ENCODE data around the gene ZCCHC24. TPM values are rescaled to one million over a fixed set of nuclear protein-coding genes. Genes with fewer than 3 reads are reported as not detected.

Gene ZCCHC24
- total and polyA plus RNA-seq, 2 donors from 2014 or later, result 8.4 to 21.3 TPM

DNA sequence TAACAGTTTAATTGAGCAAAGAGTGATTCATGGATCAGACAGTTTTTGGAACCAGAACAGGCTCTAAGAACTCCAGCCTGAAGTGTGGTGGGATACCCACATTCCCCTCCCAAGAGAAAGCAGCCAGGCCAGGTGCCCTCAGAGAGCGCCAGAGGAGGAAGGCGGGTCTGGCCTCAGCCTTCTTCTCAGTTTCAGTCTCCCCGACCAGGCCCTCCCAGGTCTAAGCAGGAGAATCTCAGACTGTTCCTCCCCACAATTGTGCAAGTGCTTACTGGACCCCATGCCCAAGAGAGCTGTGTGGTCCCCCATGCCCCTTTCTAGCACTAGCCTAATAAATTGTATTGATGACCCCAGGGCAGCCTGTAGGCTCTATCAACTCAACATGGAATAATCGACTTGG, 72.6 kb downstream of the ZCCHC24 start:
- Histone ChIP-seq H3K36me3 (ENCODE audit: control insufficient read depth in 2 of 3, insufficient read depth in 3 of 3, low read length in 3 of 3) (no peaks in the 10 kb centered on the region), H3K27ac (ENCODE audit: low read depth in 2 of 2, low read length in 2 of 2) (no peak overlapping the region), H3K9me3 (ENCODE audit: control insufficient read depth in 2 of 3, insufficient read depth in 1 of 3, low read length in 3 of 3) (peaks cover 0 to 2% (median 0%) of the 10 kb centered on the region in 3 donors), H3K4me1 (ENCODE audit: control insufficient read depth in 2 of 3, insufficient read depth in 2 of 3, low read depth in 1 of 3, low read length in 3 of 3) (peaks cover 0 to 3% (median 0%) of the 10 kb centered on the region in 3 donors), H3K27me3 (ENCODE audit: control insufficient read depth, insufficient read depth, low read length) (no peaks in the 10 kb centered on the region), H3K9ac (ENCODE audit: low read length in 3 of 3) (no peak overlapping the region), H3K4me3 (ENCODE audit: low read length in 3 of 3) (no peak overlapping the region)
- TF ChIP-seq, protein P1, sequence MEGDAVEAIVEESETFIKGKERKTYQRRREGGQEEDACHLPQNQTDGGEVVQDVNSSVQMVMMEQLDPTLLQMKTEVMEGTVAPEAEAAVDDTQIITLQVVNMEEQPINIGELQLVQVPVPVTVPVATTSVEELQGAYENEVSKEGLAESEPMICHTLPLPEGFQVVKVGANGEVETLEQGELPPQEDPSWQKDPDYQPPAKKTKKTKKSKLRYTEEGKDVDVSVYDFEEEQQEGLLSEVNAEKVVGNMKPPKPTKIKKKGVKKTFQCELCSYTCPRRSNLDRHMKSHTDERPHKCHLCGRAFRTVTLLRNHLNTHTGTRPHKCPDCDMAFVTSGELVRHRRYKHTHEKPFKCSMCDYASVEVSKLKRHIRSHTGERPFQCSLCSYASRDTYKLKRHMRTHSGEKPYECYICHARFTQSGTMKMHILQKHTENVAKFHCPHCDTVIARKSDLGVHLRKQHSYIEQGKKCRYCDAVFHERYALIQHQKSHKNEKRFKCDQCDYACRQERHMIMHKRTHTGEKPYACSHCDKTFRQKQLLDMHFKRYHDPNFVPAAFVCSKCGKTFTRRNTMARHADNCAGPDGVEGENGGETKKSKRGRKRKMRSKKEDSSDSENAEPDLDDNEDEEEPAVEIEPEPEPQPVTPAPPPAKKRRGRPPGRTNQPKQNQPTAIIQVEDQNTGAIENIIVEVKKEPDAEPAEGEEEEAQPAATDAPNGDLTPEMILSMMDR (IDR thresholded peaks at IDR 0.05; ENCODE audit: borderline replicate concordance, extremely low read depth, insufficient read depth), result no peak
- intact Hi-C loops (cut with DNase I), result loop anchor here (10.0 kb wide), 1 partner anchor 122 kb away; no protein-coding TSS in a partner anchor
- DNase-seq, result no peak
- FAIRE-seq, result no peak

DNA sequence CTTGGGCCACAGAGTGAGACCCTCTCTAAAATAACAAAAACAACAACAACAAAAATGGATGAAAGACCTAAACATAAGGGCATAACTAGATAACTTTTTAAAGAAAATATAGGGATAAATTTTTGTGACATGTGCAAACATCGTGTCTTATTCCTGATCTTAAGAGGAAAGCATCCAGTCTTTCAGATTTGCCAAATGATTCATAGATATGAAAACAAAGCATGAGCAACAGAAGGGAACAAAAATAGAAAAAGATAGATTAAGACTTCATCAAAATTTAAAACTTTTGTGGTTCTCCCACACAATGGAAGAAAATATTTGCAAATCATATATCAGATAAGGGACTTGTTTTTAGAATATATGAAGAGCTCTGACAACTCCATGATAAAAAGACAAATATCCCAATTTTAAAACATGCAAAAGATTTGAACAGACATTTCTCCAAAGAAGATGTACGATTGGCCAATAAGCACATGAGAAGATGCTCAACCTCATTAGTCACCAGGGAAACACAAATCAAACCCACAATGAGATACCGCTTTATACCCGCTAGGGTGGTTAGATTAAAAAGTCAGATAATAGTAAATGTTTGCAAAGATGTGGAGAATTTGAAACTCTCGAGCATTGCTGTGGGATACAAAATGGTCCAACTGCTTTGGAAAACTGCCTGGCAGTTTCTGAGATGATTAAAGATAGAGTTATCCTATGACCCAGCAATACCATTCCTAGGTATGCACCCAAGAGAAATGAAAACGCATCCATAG, 77.8 kb downstream of the ZCCHC24 start:
- H3K36me3 ChIP-seq (ENCODE audit: control insufficient read depth in 2 of 3, insufficient read depth in 3 of 3, low read length in 3 of 3), result no peaks in the 10 kb centered on the region
- peak; percentile 25 for FAIRE-seq
- TF ChIP-seq, protein P1 (IDR thresholded peaks at IDR 0.05; ENCODE audit: borderline replicate concordance, extremely low read depth, insufficient read depth), result no peak
- peaks cover 0 to 2% (median 0%) of the 10 kb centered on the region in 3 donors for H3K9me3 ChIP-seq (ENCODE audit: control insufficient read depth in 2 of 3, insufficient read depth in 1 of 3, low read length in 3 of 3)
- no peak overlapping the region for H3K27ac ChIP-seq (ENCODE audit: low read depth in 2 of 2, low read length in 2 of 2)
- no peak overlapping the region for H3K4me3 ChIP-seq (ENCODE audit: low read length in 3 of 3)
- intact Hi-C loops (cut with DNase I), result no loop called here
- no peaks in the 10 kb centered on the region for H3K27me3 ChIP-seq (ENCODE audit: control insufficient read depth, insufficient read depth, low read length)
- no peak for DNase-seq
- no peaks in the 10 kb centered on the region for H3K4me1 ChIP-seq (ENCODE audit: control insufficient read depth in 2 of 3, insufficient read depth in 2 of 3, low read depth in 1 of 3, low read length in 3 of 3)
- H3K9ac ChIP-seq (ENCODE audit: low read length in 3 of 3), result no peak overlapping the region

GRCh38 chr10:79361726-79362397, 83.6 kb downstream of the ZCCHC24 start:
- TF ChIP-seq, protein P1 (IDR thresholded peaks at IDR 0.05; ENCODE audit: borderline replicate concordance, extremely low read depth, insufficient read depth), result no peak
- Histone ChIP-seq H3K4me1 (ENCODE audit: control insufficient read depth in 2 of 3, insufficient read depth in 2 of 3, low read depth in 1 of 3, low read length in 3 of 3) (no peaks in the 10 kb centered on the region), H3K9ac (ENCODE audit: low read length in 3 of 3) (no peak overlapping the region), H3K27me3 (ENCODE audit: control insufficient read depth, insufficient read depth, low read length) (no peaks in the 10 kb centered on the region), H3K36me3 (ENCODE audit: control insufficient read depth in 2 of 3, insufficient read depth in 3 of 3, low read length in 3 of 3) (no peaks in the 10 kb centered on the region), H3K27ac (ENCODE audit: low read depth in 2 of 2, low read length in 2 of 2) (no peak overlapping the region), H3K9me3 (ENCODE audit: control insufficient read depth in 2 of 3, insufficient read depth in 1 of 3, low read length in 3 of 3) (no peaks in the 10 kb centered on the region), H3K4me3 (ENCODE audit: low read length in 3 of 3) (no peak overlapping the region)
- FAIRE-seq (no peak), DNase-seq (no peak)
- intact Hi-C loops (cut with DNase I), result no loop called here

Data from kidney (tissue), 14 donors.